Measurements from ENCODE around the gene GPR50.

GRCh38 chrX:151167791-151168345, 8.5 kb upstream of the GPR50 start:
- no peak for TF ChIP-seq POLR2AphosphoS5 (IDR thresholded peaks at IDR 0.05; ENCODE audit: low read depth)
- no peak for TF ChIP-seq CTCF (IDR thresholded peaks at IDR 0.05; ENCODE audit: insufficient read depth, low read length)
